ENCODE measurements around the gene HNRNPUL2. TPM values are rescaled to one million over a fixed set of nuclear protein-coding genes. Genes with fewer than 3 reads are reported as not detected.
"Not testable (repeated sequence)": the region's sequence is repeated elsewhere in the genome, so short reads cannot be mapped to it uniquely, and the experiment has no call there.

The HNRNPUL2 gene
- total RNA-seq, 1 donor from 2014 or later: 30.9 TPM

- TF ChIP-seq EZH2 (IDR thresholded peaks at IDR 0.05) (no peak), CTCF (IDR thresholded peaks at IDR 0.05) (no peak), EZH2phosphoT487 (IDR thresholded peaks at IDR 0.05) (no peak)
- H3K9me3 Mint-ChIP-seq: no peaks in the 10 kb centered on the region
- Histone ChIP-seq H2AFZ (replicated peaks) (peak within 1 kb of the TSS; percentile 16), H3F3A (ENCODE audit: low read depth) (peaks cover 41% of the 10 kb centered on the region), H3K9ac (peak within 1 kb of the TSS; percentile 54), H3K27me3 (no peaks in the 10 kb centered on the region), H3K4me1 (peaks cover 11% of the 10 kb centered on the region), H3K79me2 (ENCODE audit: low read depth) (peaks cover 32% of the 10 kb centered on the region), H4K20me1 (ENCODE audit: low read depth) (no peaks in the 10 kb centered on the region), H3K4me3 (peak within 1 kb of the TSS; percentile 86), H3K4me2 (peak within 1 kb of the TSS; percentile 77), H3K36me3 (no peaks in the 10 kb centered on the region), H3K9me3 (ENCODE audit: low read depth) (no peaks in the 10 kb centered on the region), H3K27ac (peak within 1 kb of the TSS; percentile 89)
- H3K27me3 Mint-ChIP-seq (ENCODE audit: insufficient read depth, low read depth): peaks cover 10% of the 10 kb centered on the region
- peaks cover 26% of the 10 kb centered on the region for H3K4me1 Mint-ChIP-seq
- H3K4me3 Mint-ChIP-seq: peak within 1 kb of the TSS; percentile 92
- peak within 1 kb of the TSS; percentile 98 for H3K27ac Mint-ChIP-seq
- DNase-seq (ENCODE audit: low spot score): peak; percentile 98
- peaks cover 9% of the 10 kb centered on the region for H3K36me3 Mint-ChIP-seq
These were observed 44.1 kb upstream of the HNRNPUL2 start, which contains the start of gene TAF6L for GRCh38 chr11:62771144-62772021. Gene TAF6L, plus strand, starts transcription at chr11:62771396. Its CDS starts 4,388 bp downstream, at chr11:62775784.

DNA sequence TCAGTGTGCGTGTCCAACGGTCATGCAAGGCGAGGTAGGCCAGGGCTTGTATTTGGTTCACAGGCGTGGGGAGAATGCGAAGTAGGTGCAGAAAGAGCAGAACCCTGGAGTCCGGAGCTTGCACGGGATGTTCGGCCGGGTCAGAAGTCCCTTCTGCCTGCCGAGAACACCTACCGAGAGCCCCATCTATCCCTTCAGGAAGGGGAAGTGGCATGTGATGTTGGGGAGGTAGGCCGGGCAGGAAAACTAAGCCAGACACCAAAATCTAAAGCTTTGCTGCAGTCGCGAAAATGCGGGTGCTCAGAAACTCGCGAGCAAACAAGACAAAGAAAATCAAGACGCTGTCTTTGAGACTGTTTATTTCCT is 43.5 kb upstream of the HNRNPUL2 start:
- H3K4me2 ChIP-seq: peak overlapping the region; percentile 77
- H3K4me1 ChIP-seq: peaks cover 11% of the 10 kb centered on the region
- H3K4me3 ChIP-seq: peak overlapping the region; percentile 86
- TF ChIP-seq EZH2 (IDR thresholded peaks at IDR 0.05): peak; percentile 38
- no peak for TF ChIP-seq CTCF (IDR thresholded peaks at IDR 0.05)
- no peak for TF ChIP-seq EZH2phosphoT487 (IDR thresholded peaks at IDR 0.05)
- Mint-ChIP-seq H3K27me3 (ENCODE audit: insufficient read depth, low read depth) (peaks cover 10% of the 10 kb centered on the region), H3K36me3 (peaks cover 11% of the 10 kb centered on the region), H3K4me3 (peak overlapping the region; percentile 92), H3K9me3 (no peaks in the 10 kb centered on the region), H3K4me1 (peaks cover 26% of the 10 kb centered on the region), H3K27ac (peak overlapping the region; percentile 98)
- no peaks in the 10 kb centered on the region for H3K27me3 ChIP-seq
- H3K27ac ChIP-seq: peak overlapping the region; percentile 89
- no peaks in the 10 kb centered on the region for H3K9me3 ChIP-seq (ENCODE audit: low read depth)
- peak overlapping the region; percentile 16 for H2AFZ ChIP-seq (replicated peaks)
- no peaks in the 10 kb centered on the region for H4K20me1 ChIP-seq (ENCODE audit: low read depth)
- peaks cover 41% of the 10 kb centered on the region for H3F3A ChIP-seq (ENCODE audit: low read depth)
- DNase-seq (ENCODE audit: low spot score): no peak
- peaks cover 32% of the 10 kb centered on the region for H3K79me2 ChIP-seq (ENCODE audit: low read depth)
- no peaks in the 10 kb centered on the region for H3K36me3 ChIP-seq
- no peak overlapping the region for H3K9ac ChIP-seq

DNA sequence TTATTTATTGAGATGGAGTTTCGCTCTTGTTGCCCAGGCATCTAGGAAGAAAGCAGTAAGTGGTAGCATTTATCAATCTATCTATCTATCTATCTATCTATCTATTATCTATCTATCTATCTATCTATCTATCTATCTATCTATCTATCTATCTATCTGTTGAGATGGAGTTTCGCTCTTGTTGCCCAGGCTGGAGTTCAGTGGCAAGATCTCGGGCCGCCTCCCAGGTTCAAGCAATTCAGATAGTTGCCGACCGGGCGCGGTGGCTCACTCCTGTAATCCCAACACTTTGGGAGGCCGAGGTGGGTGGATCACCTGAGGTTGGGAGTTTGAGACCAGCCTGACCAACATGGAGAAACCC is 33.6 kb upstream of the HNRNPUL2 start:
- H4K20me1 ChIP-seq (ENCODE audit: low read depth); H3K27ac ChIP-seq; H3K27me3 ChIP-seq; H3K4me1 ChIP-seq; H3K9me3 ChIP-seq (ENCODE audit: low read depth); H3K9me3 Mint-ChIP-seq; H2AFZ ChIP-seq (replicated peaks); DNase-seq (ENCODE audit: low spot score); H3K9ac ChIP-seq; H3K36me3 ChIP-seq; H3K27me3 Mint-ChIP-seq (ENCODE audit: insufficient read depth, low read depth): not testable (repeated sequence)
- H3F3A ChIP-seq (ENCODE audit: low read depth): peaks cover 34% of the 10 kb centered on the region
- Mint-ChIP-seq H3K36me3 (peaks cover 10% of the 10 kb centered on the region), H3K27ac (peak overlapping the region; percentile 46), H3K4me1 (peaks cover 13% of the 10 kb centered on the region), H3K4me3 (peak overlapping the region; percentile 98)
- peak overlapping the region; percentile 73 for H3K4me2 ChIP-seq
- peaks cover 26% of the 10 kb centered on the region for H3K79me2 ChIP-seq (ENCODE audit: low read depth)
- peak overlapping the region; percentile 79 for H3K4me3 ChIP-seq

Measured in neural progenitor cell (in vitro differentiated cells).